BLaER1 (cell line): ENCODE data around the gene CAMKMT.
"Not testable (repeated sequence)": the region's sequence is repeated elsewhere in the genome, so short reads cannot be mapped to it uniquely, and the experiment has no call there.

Experiments
- H3K27ac ChIP-seq: shearing (Covaris generic); formaldehyde crosslinking; 2 replicates; pipeline ENCODE4 v1.8.1; 2022
- H3K27me3 ChIP-seq: shearing (Covaris generic); formaldehyde crosslinking; 2 replicates; pipeline ENCODE4 v1.8.1; 2022
- H3K36me3 ChIP-seq: shearing (Covaris generic); formaldehyde crosslinking; 2 replicates; pipeline ENCODE4 v1.8.1; 2022
- H3K4me1 ChIP-seq: shearing (Covaris generic); formaldehyde crosslinking; 2 replicates; pipeline ENCODE4 v1.8.1; 2022
- H3K4me2 ChIP-seq: shearing (Covaris generic); formaldehyde crosslinking; 2 replicates; pipeline ENCODE4 v1.8.1; 2022
- H3K4me3 ChIP-seq: shearing (Covaris generic); formaldehyde crosslinking; 2 replicates; pipeline ENCODE4 v1.8.1; 2022
- H3K9ac ChIP-seq: shearing (Covaris generic); formaldehyde crosslinking; 2 replicates; pipeline ENCODE4 v1.8.1; 2022
- H3K9me3 ChIP-seq: shearing (Covaris generic); formaldehyde crosslinking; 2 replicates; pipeline ENCODE4 v1.8.1; 2022
- H4K20me1 ChIP-seq: shearing (Covaris generic); formaldehyde crosslinking; 2 replicates; pipeline ENCODE4 v1.8.1; 2022
- Cebpa-rat ChIP-seq: shearing (Covaris generic); IDR thresholded peaks from 2 replicates; pipeline ENCODE4 v1.8.1; 2022

The CAMKMT gene

DNA sequence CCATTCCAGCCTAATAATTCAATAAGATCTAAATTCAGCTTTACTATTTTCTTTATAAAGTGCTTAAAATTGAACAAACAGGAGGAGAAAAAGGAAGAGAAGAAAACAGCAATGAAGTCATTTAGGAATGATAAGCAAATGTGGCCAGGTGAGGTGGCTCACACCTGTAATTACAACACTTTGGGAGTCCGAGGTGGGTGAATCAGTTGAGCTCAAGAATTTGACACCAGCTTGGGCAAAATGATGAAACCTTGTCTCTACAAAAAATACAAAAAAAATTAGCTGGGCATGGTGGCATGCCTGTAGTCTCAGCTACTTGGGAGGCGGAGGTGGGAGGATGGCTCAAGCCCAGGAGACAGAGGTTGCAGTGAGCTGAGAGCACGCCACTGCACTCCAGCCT is 129.0 kb downstream of the CAMKMT start:
- Histone ChIP-seq H3K27me3 (no peaks in the 10 kb centered on the region), H3K27ac (no peak overlapping the region), H3K36me3 (no peaks in the 10 kb centered on the region), H3K4me2 (no peak overlapping the region), H3K9ac (no peak overlapping the region), H3K4me3 (no peak overlapping the region), H3K9me3 (peaks cover 4% of the 10 kb centered on the region; the same call in 1 of the 2 replicates), H4K20me1 (no peaks in the 10 kb centered on the region), H3K4me1 (0 out of 2 replicates have a peak, but pooled peaks cover 2% of the 10 kb centered on the region)
- TF ChIP-seq Cebpa-rat = no peak

DNA sequence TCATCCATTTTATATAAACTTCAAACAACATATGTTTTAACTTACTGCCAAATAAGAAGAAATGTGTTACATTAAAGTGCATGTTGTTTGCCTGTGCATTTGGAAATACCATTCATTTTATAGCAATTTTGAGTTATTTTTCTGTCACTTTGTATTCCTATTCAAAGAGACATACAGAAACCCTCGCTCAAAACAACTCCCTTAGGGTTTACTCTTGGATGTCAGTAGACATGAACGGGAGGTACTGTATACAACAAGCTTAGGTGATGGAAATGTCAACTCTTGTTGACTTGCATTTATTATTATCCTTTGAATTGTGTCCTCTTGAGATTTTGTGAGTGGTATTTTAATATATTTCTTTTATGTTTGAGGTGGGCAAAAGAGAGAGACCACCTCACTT is 132.3 kb downstream of the CAMKMT start:
- Histone ChIP-seq H3K4me3 (no peak overlapping the region), H3K36me3 (no peaks in the 10 kb centered on the region), H4K20me1 (no peaks in the 10 kb centered on the region), H3K4me1 (no peaks in the 10 kb centered on the region), H3K9me3 (no peaks in the 10 kb centered on the region), H3K27ac (no peak overlapping the region), H3K27me3 (no peaks in the 10 kb centered on the region), H3K4me2 (no peak overlapping the region), H3K9ac (no peak overlapping the region)
- TF ChIP-seq Cebpa-rat = no peak

DNA sequence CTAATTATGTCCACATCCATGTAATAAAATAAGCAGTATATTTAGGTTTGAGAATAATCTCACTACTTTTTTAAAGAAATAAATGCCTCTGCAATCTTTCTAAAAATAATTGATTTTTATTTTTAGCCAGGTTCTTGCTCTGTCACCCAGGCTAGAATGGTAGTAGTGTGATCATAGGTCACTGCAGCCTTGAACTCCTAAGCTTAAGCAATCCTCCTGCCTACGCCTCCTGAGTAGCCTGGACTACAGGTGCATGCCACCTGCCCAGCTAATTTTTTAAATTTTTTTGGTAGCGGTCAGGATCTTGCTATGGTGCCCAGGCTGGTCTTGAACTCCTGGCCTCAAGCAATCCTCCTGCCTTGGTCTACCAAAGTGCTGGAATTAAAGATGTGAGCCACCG is 133.3 kb downstream of the CAMKMT start:
- Histone ChIP-seq H3K27ac (no peak overlapping the region), H3K27me3 (no peaks in the 10 kb centered on the region), H3K9ac (no peak overlapping the region), H3K36me3 (no peaks in the 10 kb centered on the region), H3K9me3 (no peaks in the 10 kb centered on the region), H3K4me3 (no peak overlapping the region), H3K4me2 (no peak overlapping the region), H3K4me1 (no peaks in the 10 kb centered on the region), H4K20me1 (no peaks in the 10 kb centered on the region)
- TF ChIP-seq Cebpa-rat = no peak

DNA sequence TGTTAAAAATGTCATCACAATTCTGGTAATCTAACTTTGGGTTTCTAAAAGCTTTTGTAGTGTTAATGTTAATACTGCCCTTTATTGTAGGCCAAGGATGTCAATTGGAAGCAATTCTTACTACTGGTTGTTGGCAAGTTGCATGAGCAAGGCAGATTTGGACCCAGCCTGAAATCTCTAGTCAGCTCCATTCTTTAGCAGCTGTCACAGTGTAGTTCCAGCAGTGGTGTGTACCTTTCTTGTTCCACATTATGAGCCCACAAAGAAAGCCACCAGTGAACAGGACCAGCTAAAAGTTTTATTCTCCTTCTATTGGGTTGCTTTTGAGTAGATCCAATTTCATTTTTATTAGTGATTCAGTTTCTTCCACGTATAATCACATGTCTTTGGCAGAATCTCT is 133.8 kb downstream of the CAMKMT start:
- H3K27me3 ChIP-seq = no peaks in the 10 kb centered on the region
- no peak for TF ChIP-seq Cebpa-rat
- no peak overlapping the region for H3K4me2 ChIP-seq
- no peak overlapping the region for H3K27ac ChIP-seq
- H3K9ac ChIP-seq = no peak overlapping the region
- no peak overlapping the region for H3K4me3 ChIP-seq
- no peaks in the 10 kb centered on the region for H4K20me1 ChIP-seq
- H3K36me3 ChIP-seq = no peaks in the 10 kb centered on the region
- H3K4me1 ChIP-seq = no peaks in the 10 kb centered on the region
- no peaks in the 10 kb centered on the region for H3K9me3 ChIP-seq

DNA sequence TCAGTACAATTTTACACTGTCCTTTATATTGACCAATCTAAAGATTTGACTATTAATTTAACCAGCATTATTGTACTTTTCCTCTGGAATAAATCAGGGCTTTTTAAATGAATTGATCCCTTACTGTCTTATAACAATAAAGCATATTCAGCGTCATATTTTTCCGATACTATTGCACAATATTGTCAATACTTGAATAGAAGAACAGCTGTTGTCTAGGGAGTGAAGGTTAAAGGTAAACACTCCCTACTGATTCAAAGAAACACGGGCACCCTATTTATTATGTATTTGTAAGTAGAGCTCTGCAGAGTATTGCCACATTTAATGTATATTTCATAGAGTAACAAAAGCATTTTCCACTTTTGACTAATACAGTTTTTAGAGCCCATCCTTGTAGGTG is 134.4 kb downstream of the CAMKMT start:
- no peak; the same call in 1 of the 2 replicates for TF ChIP-seq Cebpa-rat
- H3K4me1 ChIP-seq = no peaks in the 10 kb centered on the region
- no peak overlapping the region for H3K9ac ChIP-seq
- H3K9me3 ChIP-seq = no peaks in the 10 kb centered on the region
- no peaks in the 10 kb centered on the region for H4K20me1 ChIP-seq
- H3K4me3 ChIP-seq = no peak overlapping the region
- no peak overlapping the region for H3K27ac ChIP-seq
- H3K27me3 ChIP-seq = no peaks in the 10 kb centered on the region
- H3K36me3 ChIP-seq = no peaks in the 10 kb centered on the region
- H3K4me2 ChIP-seq = no peak overlapping the region

DNA sequence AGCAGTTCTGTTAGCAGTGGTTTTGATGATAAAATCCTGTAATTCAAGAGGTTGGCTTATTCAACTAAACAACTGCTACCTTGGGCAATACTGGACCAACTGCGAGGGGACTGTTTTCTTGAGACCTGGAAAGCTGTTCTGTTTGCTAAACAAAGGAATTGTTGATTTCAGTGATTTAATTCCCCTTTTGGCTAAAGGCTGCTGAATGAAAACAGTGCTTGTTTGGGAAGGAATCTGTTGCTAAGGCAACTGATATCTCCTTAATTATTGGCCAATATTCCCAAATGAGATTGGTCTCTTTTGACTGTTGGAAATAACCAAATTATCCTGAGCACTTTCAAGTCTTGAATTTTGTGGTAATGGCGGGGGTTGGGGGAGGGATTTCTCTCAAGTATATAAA is 136.8 kb downstream of the CAMKMT start:
- Histone ChIP-seq H3K4me1 (no peaks in the 10 kb centered on the region), H3K36me3 (no peaks in the 10 kb centered on the region), H3K27me3 (no peaks in the 10 kb centered on the region), H3K27ac (no peak overlapping the region), H3K9me3 (no peaks in the 10 kb centered on the region), H3K9ac (no peak overlapping the region), H3K4me3 (no peak overlapping the region), H4K20me1 (no peaks in the 10 kb centered on the region), H3K4me2 (no peak overlapping the region)
- TF ChIP-seq Cebpa-rat = no peak

DNA sequence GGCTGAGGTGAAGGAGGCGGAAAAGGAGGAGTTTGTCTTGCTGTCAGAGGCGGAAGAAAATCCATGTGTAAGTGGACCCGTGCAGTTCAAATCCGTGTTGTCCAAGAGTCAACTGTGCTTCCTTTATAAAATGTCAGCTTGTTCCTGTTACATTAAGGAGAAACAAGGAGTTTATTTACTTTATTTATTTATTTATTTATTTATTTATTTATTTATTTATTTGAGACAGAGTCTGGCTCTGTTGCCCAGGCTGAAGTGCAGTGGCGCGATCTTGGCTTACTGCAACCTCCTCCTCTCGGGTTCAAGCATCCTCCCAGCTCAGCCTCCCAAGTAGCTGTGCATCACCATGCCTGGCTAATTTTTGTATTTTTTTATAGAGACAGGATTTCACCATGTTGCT is 143.9 kb downstream of the CAMKMT start:
- not testable (repeated sequence) for H3K27me3 ChIP-seq, H4K20me1 ChIP-seq, H3K4me3 ChIP-seq, H3K4me2 ChIP-seq, H3K9me3 ChIP-seq, H3K36me3 ChIP-seq, H3K4me1 ChIP-seq, H3K27ac ChIP-seq, H3K9ac ChIP-seq

DNA sequence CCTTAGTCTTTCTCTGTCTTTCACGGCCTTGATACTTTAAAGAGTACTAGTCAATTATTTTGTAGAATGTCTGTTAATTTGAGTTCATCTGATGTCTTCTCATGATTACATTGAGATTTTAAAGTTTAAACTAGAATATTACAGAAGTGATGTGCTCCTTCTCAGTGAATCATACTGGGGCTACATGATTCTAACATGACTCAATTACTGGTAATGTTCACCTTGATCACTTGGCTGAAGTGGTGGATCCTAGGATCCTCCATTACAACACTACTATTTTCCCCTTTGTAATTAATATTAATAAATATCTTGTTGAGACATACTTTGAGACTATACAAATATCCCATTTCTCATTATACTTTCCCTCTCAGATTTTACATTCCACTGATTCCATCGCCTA is 148.5 kb downstream of the CAMKMT start:
- H3K4me1 ChIP-seq = no peaks in the 10 kb centered on the region
- no peaks in the 10 kb centered on the region for H3K9me3 ChIP-seq
- no peak overlapping the region for H3K9ac ChIP-seq
- TF ChIP-seq Cebpa-rat = no peak
- no peak overlapping the region for H3K27ac ChIP-seq
- no peaks in the 10 kb centered on the region for H3K36me3 ChIP-seq
- H3K4me2 ChIP-seq = no peak overlapping the region
- H4K20me1 ChIP-seq = no peaks in the 10 kb centered on the region
- no peaks in the 10 kb centered on the region for H3K27me3 ChIP-seq
- H3K4me3 ChIP-seq = no peak overlapping the region

DNA sequence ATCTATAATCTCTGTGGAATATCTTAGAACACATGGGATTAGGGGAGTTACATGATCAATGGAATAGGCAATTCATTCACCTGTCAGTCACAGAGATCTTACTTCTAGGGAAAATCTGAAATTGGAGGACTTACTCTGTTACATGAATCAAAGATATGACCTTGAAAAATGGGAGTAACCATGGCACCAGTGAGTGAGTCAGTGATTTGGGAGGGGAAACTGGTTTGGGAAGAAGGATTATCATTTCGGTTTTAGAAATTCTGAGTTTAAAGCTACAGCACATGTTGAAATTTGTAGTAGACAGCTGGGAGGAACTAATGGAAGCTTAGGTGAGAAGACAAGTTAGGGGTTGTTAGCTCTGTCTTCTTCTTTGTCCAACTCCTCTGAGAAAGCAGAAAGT is 153.7 kb downstream of the CAMKMT start:
- no peak overlapping the region for H3K27ac ChIP-seq
- no peak for TF ChIP-seq Cebpa-rat
- H3K4me1 ChIP-seq = no peaks in the 10 kb centered on the region
- peaks cover 4% of the 10 kb centered on the region; the same call in 1 of the 2 replicates for H3K9me3 ChIP-seq
- no peaks in the 10 kb centered on the region for H3K27me3 ChIP-seq
- no peak overlapping the region for H3K4me2 ChIP-seq
- no peaks in the 10 kb centered on the region for H4K20me1 ChIP-seq
- no peaks in the 10 kb centered on the region for H3K36me3 ChIP-seq
- no peak overlapping the region for H3K4me3 ChIP-seq
- H3K9ac ChIP-seq = no peak overlapping the region

DNA sequence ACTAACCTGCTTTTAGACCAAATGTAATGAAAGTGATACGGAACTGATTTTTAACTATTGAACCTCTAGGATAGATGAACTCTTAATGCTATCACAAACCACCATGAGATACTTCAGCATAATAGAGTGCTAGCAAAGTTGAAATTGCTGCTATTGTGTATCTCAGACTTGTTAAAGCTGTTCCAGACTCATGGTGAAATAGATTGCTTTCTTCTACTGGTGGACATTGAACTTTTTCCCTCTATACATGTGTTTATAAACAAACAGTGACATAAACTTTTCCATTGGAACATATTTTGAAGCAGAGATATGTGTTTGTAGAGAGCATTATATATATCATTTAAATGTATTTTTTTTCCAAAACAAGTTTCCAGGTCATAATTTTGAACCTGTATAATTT is 157.3 kb downstream of the CAMKMT start:
- H3K27ac ChIP-seq = no peak overlapping the region
- no peaks in the 10 kb centered on the region for H4K20me1 ChIP-seq
- no peak overlapping the region for H3K4me3 ChIP-seq
- H3K27me3 ChIP-seq = no peaks in the 10 kb centered on the region
- no peaks in the 10 kb centered on the region for H3K4me1 ChIP-seq
- no peak overlapping the region for H3K9ac ChIP-seq
- no peak for TF ChIP-seq Cebpa-rat
- H3K9me3 ChIP-seq = peaks cover 34% of the 10 kb centered on the region
- peaks cover 5% of the 10 kb centered on the region; the same call in 1 of the 2 replicates for H3K36me3 ChIP-seq
- H3K4me2 ChIP-seq = no peak overlapping the region

DNA sequence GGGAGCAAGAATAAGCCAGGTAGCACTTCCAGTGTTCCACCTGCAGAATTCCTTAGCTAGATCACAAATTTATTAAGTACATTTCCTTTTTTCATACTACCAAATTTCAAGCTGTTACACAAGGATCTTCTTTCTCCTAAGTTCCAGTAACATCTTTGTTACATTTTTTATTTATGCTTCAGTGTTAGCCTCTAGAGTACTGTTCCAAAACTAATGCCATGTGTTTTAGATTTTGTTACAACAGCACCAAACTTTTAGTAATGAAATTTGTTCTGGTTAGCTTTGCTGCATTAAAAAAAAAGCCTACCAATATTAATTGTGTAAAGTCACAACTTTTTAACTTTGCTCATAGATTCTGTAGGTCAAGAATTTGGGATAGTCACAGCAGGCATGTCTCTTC is 161.1 kb downstream of the CAMKMT start:
- Histone ChIP-seq H3K4me2 (no peak overlapping the region), H3K27ac (no peak overlapping the region), H3K27me3 (no peaks in the 10 kb centered on the region), H3K4me1 (no peaks in the 10 kb centered on the region), H3K36me3 (peaks cover 5% of the 10 kb centered on the region; the same call in 1 of the 2 replicates), H3K4me3 (no peak overlapping the region), H3K9ac (no peak overlapping the region), H4K20me1 (no peaks in the 10 kb centered on the region), H3K9me3 (peaks cover 34% of the 10 kb centered on the region)
- no peak for TF ChIP-seq Cebpa-rat
